NCI-H2171 treated with DMSO at 0.1 percent for 48 hours (cell line): ENCODE measurements around the gene SLC25A25.
"Not testable (repeated sequence)": the region's sequence is repeated elsewhere in the genome, so short reads cannot be mapped to it uniquely, and the experiment has no call there.

Experiments
- DNase-seq: peaks from one replicate; lab custom pipeline; 2025; lab: John Stamatoyannopoulos, UW

SLC25A25 gene

GRCh38 chr9:128051932-128052709 lies 15.9 kb upstream of the SLC25A25 start:
- DNase-seq: peak; percentile 34

GRCh38 chr9:128053560-128053959 lies 14.5 kb upstream of the SLC25A25 start:
- DNase-seq: no peak

GRCh38 chr9:128054087-128054486 lies 13.9 kb upstream of the SLC25A25 start:
- no peak for DNase-seq

- no peak for DNase-seq
These were observed 12.5 kb upstream of the SLC25A25 start for GRCh38 chr9:128055344-128056040.

GRCh38 chr9:128056086-128056485 lies 11.9 kb upstream of the SLC25A25 start:
- no peak for DNase-seq

- no peak for DNase-seq
These were observed 10.9 kb upstream of the SLC25A25 start for GRCh38 chr9:128056887-128057723.

GRCh38 chr9:128057724-128058409 lies 10.2 kb upstream of the SLC25A25 start:
- no peak for DNase-seq

GRCh38 chr9:128059365-128059983 lies 8.6 kb upstream of the SLC25A25 start:
- no peak for DNase-seq

GRCh38 chr9:128061275-128061960 lies 6.6 kb upstream of the SLC25A25 start:
- DNase-seq: peak; percentile 71

- DNase-seq: no peak
These were observed 5.8 kb upstream of the SLC25A25 start for GRCh38 chr9:128062279-128062678.

- DNase-seq: no peak
These were observed 4.9 kb upstream of the SLC25A25 start for GRCh38 chr9:128062846-128063831.

- no peak for DNase-seq
These were observed 1.9 kb upstream of the SLC25A25 start for GRCh38 chr9:128065907-128066712.

GRCh38 chr9:128066713-128067644 lies 1.1 kb upstream of the SLC25A25 start, which contains the start of gene NAIF1:
NAIF1 (minus strand) TSS chr9:128067320; CDS start chr9:128067101, 219 bp downstream.
- peak; percentile 100 for DNase-seq

GRCh38 chr9:128068386-128069205 lies 564 bp downstream of the SLC25A25 start:
- peak; percentile 74 for DNase-seq

- DNase-seq: no peak
These were observed 2.8 kb downstream of the SLC25A25 start for GRCh38 chr9:128070874-128071273.

GRCh38 chr9:128071475-128071874 lies 3.4 kb downstream of the SLC25A25 start:
- not testable (repeated sequence) for DNase-seq
